T47D (cell line): ENCODE data around the gene PTH.
A peak's percentile ranks its signal among the peaks of the same experiment; 100 is the strongest.

Experiments
- DNase-seq, 2 experiments: peaks; one replicate each; pipeline versions ENCODE4 v3.0.0 to v3.0.0-alpha.2; 2011 to 2012; ENCODE audit warnings: low read depth in 1 of 2, low spot score in 1 of 2
- JUND ChIP-seq: IDR thresholded peaks from 2 replicates; pipeline ENCODE4 v1.6.1; 2012; ENCODE audit warnings: low read depth
- in situ Hi-C: cut with HindIII; loops from 2 replicates; pipeline ENCODE4 v1.10.0; 2016; ENCODE audit warnings: low sequenced_read_pairs, low pct_unique_long_range_greater_than_20kb

The PTH gene

GRCh38 chr11:13473013-13473722 lies 22.6 kb downstream of the PTH start:
- in situ Hi-C loops = no loop called here
- TF ChIP-seq JUND = no peak
- no peak for DNase-seq

- no peak for TF ChIP-seq JUND
These were observed 27.0 kb downstream of the PTH start for GRCh38 chr11:13468750-13469149.

GRCh38 chr11:13465909-13466371 lies 29.9 kb downstream of the PTH start:
- in situ Hi-C loops = no loop called here
- peak in 1 of 2 experiments; percentile 19 for DNase-seq
- TF ChIP-seq JUND = no peak

More at GRCh38 chr11:13468750-13469149, 27.0 kb downstream of the PTH start:
- DNase-seq = no peak
- in situ Hi-C loops = no loop called here

- in situ Hi-C loops = no loop called here
- no peak for TF ChIP-seq JUND
- no peak for DNase-seq
These were observed 32.0 kb downstream of the PTH start for GRCh38 chr11:13463779-13464290.

- no peak for TF ChIP-seq JUND
- in situ Hi-C loops = no loop called here
- DNase-seq = peak; percentile 63 to 94
These were observed 32.7 kb downstream of the PTH start, which contains the start of gene BTBD10 for GRCh38 chr11:13462901-13463778. BTBD10 (minus strand) TSS chr11:13463222; CDS start chr11:13445124, 18,098 bp downstream.

GRCh38 chr11:13462311-13462900 lies 33.4 kb downstream of the PTH start:
- DNase-seq = peak in 1 of 2 experiments; percentile 29
- in situ Hi-C loops = no loop called here
- no peak for TF ChIP-seq JUND

GRCh38 chr11:13461291-13461690 lies 34.5 kb downstream of the PTH start:
- no peak for TF ChIP-seq JUND
- DNase-seq = no peak
- in situ Hi-C loops = no loop called here

GRCh38 chr11:13450832-13451397 lies 44.9 kb downstream of the PTH start:
- TF ChIP-seq JUND = no peak
- in situ Hi-C loops = no loop called here
- DNase-seq = no peak

GRCh38 chr11:13449522-13449921 lies 46.3 kb downstream of the PTH start:
- no peak for TF ChIP-seq JUND
- in situ Hi-C loops = no loop called here
- DNase-seq = no peak

GRCh38 chr11:13448876-13449275 lies 46.9 kb downstream of the PTH start:
- DNase-seq = no peak
- in situ Hi-C loops = no loop called here
- TF ChIP-seq JUND = no peak

GRCh38 chr11:13446444-13446843 lies 49.4 kb downstream of the PTH start:
- no peak for DNase-seq
- no peak for TF ChIP-seq JUND
- in situ Hi-C loops = no loop called here

- in situ Hi-C loops = no loop called here
- DNase-seq = no peak
- no peak for TF ChIP-seq JUND
These were observed 50.2 kb downstream of the PTH start for GRCh38 chr11:13445588-13445987.
